Forelimb muscle (tissue), 1 donor: Measurements from ENCODE around the gene CD79A. TPM values are rescaled to one million over a fixed set of nuclear protein-coding genes. Genes with fewer than 3 reads are reported as not detected.

Experiments
- DNase-seq: peaks from one replicate; pipeline ENCODE4 v3.0.0-alpha.2; 2013; ENCODE audit warnings: low read depth
- polyA plus RNA-seq: library from polyadenylated mRNA; unstranded; fragments of 120-200 nt; gene quantifications from one replicate; pipeline ENCODE4 v1.2.1, GENCODE V29; 2013; ENCODE audit not compliant: insufficient read length

Gene CD79A
- polyA plus RNA-seq, 1 donor = 0.73 TPM

DNA sequence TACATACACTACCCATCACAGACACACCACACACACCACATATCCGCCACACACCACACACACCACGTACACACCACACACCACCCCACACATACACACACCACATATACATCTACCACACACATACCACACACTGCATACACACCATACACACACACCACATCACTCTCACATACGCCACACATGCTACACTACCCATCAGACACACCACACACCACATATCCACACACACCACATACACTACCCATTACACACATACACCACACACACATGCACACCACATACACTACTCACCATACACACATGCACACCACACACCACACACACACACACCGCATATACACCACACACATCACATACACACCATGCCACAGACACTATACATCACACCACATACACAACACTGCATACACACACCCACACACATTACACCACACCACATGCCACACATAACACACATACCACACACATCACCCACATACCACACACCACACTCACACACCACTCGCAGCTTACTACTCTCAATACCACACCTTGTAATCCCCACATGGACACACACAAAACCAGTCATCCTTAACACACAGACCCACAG, 41.7 kb downstream of the CD79A start:
- no peak for DNase-seq

DNA sequence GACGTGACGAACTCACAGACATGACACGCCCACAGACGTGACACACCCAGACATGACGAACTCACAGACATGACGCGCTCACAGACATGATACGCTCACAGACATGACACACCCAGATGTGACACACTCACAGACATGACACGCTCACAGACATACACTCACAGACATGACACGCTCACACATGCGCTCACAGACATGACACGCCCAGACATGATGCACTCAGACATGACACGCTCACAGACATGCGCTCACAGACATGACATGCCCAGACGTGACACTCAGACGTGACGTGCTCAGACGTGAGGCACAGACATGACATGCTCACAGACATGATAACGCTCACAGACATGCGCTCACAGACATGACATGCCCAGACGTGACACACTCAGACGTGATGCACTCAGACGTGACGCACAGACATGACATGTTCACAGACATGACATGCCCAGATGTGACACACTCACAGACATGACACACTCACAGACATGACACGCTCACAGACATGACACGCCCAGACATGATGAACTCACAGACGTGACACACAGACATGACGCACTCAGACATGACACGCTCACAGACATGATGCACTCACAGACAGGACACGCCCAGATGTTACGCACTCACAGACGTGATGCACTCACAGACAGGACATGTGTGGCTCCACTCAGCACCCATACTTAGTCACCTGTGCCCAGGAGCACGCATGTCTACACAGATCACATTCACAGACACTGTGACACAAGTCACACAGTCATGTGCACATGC, 43.1 kb downstream of the CD79A start:
- DNase-seq = no peak

DNA sequence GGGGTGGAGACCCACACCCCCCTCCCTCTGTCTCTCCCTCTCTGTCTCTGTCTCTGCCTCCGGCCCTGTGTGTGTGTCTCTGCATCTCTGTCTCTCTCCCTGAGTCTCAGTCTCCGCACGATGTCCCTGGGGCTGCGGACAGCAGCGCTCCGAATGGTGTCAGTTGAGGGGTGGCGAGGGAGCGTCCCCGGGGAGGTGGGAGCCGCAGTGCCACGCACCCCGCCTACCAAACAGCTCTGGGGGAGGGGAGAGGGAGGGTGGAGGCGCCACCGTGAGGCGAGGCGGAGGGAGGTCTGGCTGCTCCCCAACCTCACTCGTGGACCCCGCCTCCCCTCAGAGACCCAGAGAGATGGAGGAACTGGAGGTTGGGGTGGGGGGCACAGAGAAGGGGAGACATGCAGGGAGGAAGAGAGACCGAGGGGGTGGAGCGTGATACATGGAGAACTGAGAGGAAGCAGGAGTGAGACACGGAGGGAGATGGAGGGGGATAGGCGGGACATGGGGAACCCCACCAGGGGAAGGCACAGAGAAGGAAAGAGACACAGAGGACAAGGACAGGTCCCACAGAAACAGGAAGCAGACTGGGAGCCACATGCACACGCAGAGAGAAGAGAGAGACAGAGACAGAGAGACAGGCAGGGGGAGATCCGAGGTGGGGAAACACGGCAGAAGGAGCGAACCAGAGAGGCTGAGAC, 44.0 kb downstream of the CD79A start:
- no peak for DNase-seq

DNA sequence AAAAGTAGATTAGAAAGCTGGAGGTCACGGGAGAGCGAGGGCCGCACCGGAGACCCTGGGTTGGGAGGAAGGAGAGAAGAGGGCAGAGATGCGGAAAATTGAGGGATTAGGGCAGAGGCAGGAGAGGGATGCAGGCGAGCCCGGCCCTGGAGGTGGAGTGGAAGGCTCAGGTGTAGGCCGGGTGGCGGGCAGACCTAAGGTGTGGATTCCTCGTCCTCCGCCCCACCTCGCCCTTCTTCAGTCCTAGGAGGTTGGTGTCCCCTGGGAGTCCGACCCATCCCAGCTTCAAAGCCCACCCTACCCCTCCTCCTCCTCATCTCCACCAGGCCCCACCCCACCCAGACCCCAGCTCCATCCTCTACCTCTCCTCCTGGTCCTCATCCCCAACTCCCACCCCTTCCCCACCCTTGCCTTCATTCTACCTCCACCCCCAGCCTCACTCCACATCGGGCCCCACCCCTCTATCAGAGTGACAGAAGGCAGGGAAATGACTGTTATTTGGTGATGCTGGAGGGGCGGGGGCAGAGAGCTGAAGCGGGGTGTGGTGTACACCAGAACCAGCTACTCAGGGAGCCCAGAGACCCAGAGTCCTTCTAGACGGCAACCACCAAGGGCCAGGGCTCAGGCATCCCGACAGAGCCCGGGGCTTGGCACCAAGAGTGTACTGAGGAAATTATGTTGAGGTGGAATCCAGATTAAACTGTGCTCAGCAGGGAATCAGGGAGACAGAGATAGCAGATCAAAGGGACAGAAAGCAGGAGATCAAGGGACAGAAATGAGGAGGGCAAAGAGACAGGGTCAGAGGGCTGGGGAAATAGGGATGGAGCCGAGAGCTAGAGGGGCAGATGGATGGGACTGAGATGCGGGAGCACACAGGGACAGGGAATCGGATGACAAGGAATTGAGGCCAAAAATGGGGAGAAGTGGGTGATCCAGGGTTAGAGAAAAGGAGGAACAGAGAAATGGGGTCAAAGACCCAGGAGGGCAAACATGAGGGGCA, 44.8 kb downstream of the CD79A start:
- DNase-seq = no peak

DNA sequence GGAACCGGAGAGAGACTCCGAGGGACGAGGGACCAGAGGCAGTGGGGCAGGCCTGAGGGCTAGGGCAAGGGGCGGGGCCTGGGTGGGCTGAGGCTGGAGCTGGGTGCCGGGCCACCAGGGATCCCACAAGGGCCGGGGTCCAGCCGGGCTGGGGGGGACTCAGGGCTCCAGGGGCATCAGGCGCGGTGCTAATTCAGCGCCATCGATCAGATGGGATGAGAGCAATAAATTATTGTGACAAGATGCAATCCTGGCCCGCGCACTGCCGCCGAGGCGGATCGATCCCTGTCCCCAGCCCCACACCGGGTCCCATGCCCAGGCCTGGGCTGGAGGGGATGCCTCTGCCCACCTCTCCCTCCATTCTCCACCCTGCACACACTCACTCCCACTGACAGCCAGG, 45.5 kb downstream of the CD79A start:
- DNase-seq = no peak

DNA sequence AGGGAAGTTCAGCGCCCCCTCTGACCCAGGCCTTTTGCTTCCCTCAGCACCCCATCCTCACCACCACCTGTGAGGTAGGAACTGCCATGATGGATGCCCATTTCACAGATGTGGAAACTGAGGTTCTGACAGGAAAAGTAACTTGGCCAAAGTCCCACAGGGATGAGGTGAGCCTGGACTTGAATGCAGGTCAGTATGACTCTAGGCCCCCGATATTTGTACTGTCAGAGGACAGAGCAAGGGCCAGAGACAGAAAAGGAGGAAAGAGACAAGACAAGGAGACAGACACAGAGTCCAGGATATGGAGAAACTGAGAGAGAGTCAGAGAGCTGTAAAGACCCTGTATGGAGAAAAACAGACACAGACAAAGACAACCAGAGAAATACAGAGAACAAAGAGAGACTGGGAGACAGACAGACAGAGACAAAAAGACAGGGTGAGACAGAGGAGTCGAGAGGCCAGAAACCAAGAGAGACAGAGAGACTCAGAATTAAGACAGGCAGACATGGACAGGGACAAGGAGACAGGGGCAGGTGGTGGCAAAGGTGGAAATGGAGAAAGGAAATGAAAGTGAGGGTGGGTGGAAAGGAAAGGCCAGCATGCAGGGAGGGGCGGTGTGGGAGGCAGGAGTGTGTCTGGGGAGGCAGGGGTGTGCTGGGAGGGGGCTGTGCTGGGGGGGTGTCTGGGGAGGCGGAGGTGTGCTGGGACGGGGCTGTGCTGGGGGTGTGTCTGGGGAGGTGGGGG, 46.1 kb downstream of the CD79A start:
- DNase-seq = no peak

DNA sequence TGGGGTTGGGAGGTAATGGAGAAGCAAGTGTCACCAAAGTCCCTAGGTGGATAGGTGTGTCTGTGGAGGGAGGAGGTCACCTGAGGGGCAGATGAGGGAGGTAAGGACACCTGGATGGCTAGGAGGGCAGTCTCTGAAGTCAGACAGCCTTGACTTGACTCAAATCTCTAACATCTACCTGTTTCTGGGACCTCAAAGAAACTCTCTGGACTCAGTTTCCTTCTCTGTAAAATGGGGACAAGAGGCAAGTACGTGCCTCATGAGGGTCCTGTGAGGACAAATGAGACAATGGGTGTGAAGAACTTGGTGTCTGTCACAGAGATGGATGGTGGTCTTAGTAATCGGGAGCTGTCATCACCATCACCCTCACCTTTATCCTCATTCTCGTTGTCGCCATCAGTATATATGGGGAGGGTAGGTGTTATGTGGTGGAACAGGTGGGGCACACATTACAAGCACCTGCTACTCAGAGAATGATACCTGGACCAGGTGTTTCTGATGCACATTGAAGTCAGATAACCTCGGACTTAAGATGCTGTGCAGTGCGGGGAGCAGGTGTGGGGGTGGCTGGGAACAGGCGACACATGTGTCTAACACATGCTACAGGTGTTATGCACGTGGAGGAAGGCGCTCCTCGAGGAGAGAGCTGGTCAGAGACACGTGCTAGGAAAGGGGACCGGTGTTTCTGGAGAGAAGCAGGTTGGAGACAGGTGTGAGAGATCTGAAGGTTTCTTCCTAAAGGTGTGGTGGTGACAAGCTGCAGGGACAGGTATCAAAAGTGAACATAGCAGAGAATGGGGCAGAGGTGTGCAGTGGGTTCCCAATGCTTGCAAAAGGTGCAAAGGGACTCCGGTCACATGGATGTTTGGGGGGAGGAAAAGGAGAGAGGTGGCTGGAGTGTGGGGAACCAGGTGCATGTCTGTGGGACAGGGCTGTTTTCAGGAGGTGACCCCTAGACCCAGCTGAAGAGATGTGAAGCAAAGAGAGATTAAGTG, 47.4 kb downstream of the CD79A start:
- no peak for DNase-seq

DNA sequence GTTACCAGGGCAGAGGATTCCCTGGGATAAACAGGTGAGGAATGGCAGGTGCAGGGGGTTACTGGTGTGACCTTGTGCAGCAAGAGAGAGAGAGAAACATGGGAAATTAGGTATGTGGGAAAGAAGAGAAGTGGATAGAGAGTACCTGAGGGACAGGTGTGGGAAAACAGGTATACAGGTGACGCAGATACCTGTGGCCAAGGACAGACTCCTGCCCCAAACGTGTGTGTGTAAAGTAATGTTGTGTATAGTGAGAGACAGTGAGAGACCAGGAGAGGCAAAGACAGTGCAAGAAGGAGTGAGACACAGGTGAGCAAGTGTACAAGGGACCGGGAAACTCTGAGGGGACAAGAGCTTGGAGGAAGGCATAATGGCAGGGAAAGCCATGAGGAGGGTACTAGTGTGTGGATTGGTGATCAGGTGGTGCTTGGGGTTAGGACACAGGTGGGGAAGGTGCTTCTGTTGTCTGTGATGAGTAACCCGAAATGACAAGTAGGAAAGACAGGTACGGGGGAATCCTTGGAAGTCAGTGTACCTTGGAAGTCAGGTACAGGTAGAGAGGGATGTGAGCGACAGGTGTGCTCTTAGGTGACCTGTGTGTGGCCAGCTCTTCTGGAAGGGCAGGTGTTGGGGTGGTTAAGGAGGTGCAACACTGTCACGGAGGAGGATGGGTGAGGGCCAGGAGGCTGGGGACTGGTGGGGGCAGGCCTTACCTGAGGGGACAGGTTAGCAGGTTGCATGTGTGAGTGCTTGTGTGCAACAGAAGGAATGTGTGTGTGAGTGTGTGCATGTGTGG, 48.3 kb downstream of the CD79A start:
- DNase-seq = no peak

DNA sequence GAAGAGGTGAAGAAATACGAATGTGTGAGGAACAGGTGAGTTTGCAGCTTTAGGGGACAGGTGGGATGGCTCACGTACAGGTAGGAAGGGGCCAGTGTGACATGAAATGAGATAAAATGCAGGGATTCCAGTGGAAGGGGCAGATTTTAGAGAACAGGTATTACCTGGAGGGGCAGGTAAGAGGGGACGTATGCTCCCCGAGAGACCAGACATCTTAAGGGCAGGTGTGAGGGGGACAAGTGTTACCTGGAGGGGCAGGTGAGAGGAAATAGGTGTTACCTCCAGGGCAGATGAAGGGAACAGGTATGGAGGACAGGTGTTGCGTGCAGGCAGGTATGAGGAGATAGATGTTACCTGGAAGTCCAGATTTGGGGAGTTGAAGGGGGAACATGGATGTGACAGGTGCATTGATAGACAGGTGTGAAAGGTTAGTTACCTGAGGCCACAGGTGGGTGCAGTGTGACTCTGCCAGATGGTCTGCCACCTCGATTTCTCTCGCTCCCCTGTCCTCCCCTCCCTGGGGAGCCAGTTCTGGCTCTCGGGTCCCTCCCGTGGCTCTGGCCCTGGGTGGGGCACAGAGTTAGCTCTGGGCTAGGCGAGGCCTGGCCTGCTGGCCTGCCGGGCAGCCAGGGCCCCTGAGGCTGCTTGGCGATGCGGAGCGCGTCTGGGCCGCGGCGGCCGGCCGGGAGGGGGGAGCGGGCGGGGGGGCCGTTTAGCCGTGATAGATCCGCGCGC, 49.1 kb downstream of the CD79A start:
- DNase-seq = no peak

DNA sequence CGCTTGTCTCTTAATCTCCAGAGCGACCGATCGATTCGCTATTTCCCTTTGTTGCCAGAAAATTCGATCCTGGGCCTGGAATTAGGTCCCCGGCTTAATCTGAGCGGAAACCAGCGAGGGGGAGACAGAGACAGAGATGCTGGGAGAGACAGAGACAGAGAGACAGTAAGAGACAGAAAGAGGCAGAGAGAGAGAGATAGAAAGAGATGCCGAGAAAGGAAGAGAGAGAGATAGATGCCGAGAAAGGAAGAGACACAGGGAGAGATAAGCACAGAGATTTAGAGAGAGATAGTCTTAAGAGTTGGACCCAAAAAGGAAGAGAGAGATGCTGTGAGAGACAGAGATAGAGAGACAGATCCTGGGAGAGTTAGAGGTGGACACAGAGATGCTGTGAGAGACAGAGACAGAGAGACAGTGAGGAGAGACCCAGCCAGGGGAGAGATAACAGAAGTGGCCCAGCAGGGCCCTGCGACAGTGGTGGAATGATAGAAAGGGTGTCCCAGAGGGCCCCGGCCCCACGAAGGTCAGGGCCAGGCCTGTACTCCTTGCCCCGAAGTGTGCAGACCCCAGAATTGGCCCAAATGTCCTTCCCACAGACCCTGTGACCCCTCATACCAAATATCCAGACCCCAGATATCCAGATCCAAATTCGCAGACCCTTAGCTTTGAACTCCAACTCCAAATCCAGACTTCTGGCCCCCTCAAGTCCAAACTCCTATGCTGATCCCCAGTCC, 49.9 kb downstream of the CD79A start:
- no peak for DNase-seq

DNA sequence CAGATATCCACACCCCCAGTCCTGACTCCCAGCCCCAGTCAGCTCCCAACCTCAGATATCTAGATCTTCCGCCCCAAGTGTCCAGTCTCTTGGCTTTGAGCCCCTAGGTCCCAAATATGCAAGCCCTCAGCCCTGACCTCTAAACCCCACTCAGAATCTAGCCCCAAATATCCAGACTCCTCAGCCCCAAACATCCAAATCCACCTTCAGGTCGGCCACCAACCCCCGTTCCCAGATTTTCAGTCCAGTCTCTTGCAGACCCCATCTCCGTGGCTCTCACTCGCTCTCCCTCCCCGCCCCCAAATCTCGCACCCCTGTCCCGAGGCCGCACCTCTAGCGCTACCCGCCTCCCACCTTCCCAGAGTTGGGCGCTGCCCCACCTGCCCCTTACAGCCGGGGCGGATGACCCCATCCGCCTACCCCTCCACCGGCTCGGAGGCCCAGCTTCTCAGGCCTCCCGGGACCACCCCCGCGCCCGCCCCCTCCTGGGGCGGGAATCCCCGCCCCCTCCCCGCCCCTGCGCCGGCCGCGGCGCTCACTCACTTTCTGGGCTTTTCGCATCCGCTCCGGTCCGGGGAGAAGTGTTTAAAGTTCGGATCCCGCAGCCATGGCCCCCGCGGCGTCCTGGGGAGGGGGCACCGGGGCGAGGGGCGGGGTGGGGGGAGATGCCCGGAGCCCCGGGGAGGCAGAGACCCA, 50.6 kb downstream of the CD79A start:
- no peak for DNase-seq

DNA sequence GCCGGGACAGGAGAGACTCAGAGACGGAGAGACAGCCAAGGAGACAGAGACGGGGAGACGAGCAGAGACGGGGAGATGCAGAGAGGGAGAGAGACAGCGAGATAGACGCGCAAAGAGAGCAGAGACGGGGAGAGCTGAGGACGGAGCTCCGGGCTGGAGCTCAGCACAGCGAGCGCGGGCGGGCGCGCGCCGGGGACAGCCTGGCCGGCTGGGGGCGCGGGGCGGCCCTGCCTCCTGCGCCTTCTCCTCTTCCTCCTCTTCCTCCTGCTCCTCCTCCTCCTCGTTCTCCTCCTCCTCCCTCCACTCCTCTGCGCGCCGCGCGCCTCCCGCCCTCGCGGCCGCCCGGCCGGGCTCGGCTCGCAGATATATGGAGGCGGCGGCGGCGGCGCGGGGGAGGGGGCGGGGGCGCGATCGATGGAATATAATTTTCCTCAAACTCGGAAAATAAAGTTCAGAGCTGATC, 51.2 kb downstream of the CD79A start, which contains the start of gene ERFL:
Gene ERFL (minus strand): TSS at position 229 of the 463 bp plus-strand sequence. CDS start 15,530 bp downstream, outside the sequence.
- DNase-seq = no peak

DNA sequence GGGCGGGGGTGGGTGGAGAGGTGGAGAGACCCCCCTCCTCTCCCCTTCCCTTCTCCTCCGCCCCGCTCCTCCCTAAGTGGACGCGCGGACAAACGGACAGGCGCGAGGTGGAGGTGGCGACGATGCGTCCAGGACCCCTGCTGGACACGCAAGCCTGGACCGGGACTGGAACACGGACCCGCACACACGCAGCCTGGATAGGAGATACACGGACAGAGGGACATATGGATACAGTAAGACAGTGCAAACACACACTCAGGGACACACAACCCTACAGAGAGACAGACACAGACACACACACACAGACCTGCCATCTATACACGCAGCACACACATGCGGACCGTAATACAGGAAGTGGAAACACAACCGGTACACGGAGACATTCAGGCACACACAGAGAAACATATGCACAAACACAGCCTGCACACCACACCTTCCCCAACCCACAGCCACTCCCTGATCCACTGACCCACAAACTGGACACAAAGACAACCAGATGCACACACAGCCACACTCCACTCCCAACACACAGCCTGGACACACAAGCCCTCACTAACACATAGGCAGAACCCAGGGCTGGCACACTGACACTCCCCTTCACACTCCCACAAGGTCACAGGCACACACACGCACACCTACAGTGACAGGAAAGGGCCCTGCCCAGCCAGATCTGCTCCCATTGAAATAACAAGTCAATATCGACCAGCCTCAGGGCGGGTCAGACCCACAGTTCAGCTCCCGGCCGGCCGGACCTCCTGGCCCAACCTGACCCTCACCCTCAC, 51.9 kb downstream of the CD79A start:
- no peak for DNase-seq

DNA sequence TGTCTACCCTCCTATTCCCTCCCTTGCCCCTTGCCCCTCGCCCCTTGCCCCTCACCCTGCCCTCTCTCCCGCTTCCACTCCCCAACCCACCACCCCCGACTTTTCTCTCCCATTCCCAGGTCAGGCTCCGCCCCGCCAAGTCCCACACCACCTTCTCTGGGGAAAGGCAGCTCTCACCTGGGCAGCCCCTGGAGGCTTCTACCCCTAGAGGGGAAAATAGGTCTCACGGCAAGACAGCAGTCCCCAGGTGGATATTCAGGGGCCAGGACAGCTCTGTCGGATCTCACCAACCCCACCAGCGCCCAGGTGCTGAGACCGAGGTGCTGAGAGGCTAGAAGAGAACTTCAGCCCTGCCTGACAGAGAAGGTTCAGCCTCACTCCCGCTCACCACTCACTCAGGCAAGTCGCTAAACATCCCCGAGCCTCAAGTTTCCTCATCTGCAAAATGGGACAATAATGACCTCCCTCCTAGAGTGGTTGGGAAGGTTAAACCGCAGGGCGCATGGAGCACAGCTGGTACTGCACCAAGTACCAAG, 52.5 kb downstream of the CD79A start:
- DNase-seq = no peak

DNA sequence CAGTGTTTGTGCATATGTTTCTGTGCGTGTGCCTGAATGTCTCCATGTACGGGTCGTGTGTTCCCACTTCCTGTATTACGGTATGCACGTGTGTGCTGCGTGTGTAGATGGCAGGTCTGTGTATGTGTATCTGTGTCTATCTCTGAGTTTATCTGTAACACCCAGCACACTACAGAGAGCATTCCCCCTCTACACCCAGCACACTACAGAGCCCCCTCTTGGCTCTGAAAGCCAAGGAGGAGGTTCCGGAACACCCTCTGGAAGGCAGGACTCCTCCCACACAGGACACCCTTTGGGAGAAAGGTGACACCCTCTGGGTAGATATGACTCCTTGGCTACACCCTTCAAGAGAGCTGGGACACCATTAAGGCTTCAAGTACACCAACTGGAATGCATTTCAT, 53.2 kb downstream of the CD79A start:
- DNase-seq = no peak
